HCT116 (cell line): ENCODE measurements around the gene SQSTM1.

Experiments used
- CTCF ChIP-seq, 3 experiments: fragments of 200-600 bp in 1 of 3; sonication (generic) in 1 of 3; IDR thresholded peaks in 2 of 3; conservative IDR thresholded peaks in 1 of 3; 2 replicates each; pipeline ENCODE4 v1.5.1; 2012 to 2017; ENCODE audit warnings: low read depth in 2 of 3, low read length in 2 of 3, antibody characterized with exemption in 1 of 3, borderline replicate concordance in 1 of 3, control low read depth in 1 of 3, mild to moderate bottlenecking in 1 of 3, mixed read lengths in 1 of 3, mixed run types in 1 of 3, moderate library complexity in 1 of 3; ENCODE audit not compliant: insufficient read depth in 1 of 3
- EZH2 ChIP-seq: fragments of 200-600 bp; sonication (generic); IDR thresholded peaks from 2 replicates; pipeline ENCODE4 v1.6.1; 2017; ENCODE audit warnings: antibody characterized with exemption, mixed run types
- EZH2phosphoT487 ChIP-seq: fragments of 200-600 bp; IDR thresholded peaks from 2 replicates; pipeline ENCODE4 v1.6.1; 2018; ENCODE audit warnings: antibody characterized with exemption, borderline replicate concordance
- FOSL1 ChIP-seq: IDR thresholded peaks from 2 replicates; pipeline ENCODE4 v1.6.1; 2012; ENCODE audit warnings: low read depth
- POLR2A ChIP-seq: IDR thresholded peaks from 2 replicates; pipeline ENCODE4 v1.7.0; 2011; ENCODE audit warnings: borderline replicate concordance; ENCODE audit not compliant: insufficient read depth, insufficient read length; ENCODE audit errors: extremely low read depth
- POLR2AphosphoS5 ChIP-seq: IDR thresholded peaks from 2 replicates; pipeline ENCODE4 v1.6.1; 2011; ENCODE audit warnings: mild to moderate bottlenecking, low read depth, low read length, moderate library complexity
- REST ChIP-seq: IDR thresholded peaks from 2 replicates; pipeline ENCODE4 v1.6.1; 2012; ENCODE audit warnings: low read depth
- SIN3A ChIP-seq: IDR thresholded peaks from 2 replicates; pipeline ENCODE4 v1.6.1; 2012; ENCODE audit warnings: low read depth
- SP1 ChIP-seq: IDR thresholded peaks from 2 replicates; pipeline ENCODE4 v1.6.1; 2012; ENCODE audit warnings: low read depth
- TCF7L2 ChIP-seq: IDR thresholded peaks from 2 replicates; pipeline ENCODE4 v1.7.0; 2011; ENCODE audit warnings: borderline replicate concordance, inconsistent platforms; ENCODE audit not compliant: insufficient read depth, insufficient read length; ENCODE audit errors: extremely low read depth
- YY1 ChIP-seq: IDR thresholded peaks from 2 replicates; pipeline ENCODE4 v1.6.1; 2011; ENCODE audit warnings: low read length, low read depth, moderate library complexity, mild to moderate bottlenecking; ENCODE audit not compliant: insufficient replicate concordance; ENCODE audit errors: extremely low read depth
- ZNF274 ChIP-seq: fragments of 200-500 bp; sonication (Bioruptor generic); IDR thresholded peaks from 2 replicates; pipeline ENCODE4 v1.6.1; 2014; ENCODE audit warnings: mild to moderate bottlenecking, low read depth, low read length, inconsistent platforms
- TF ChIP-seq, protein P1 (sequence below): IDR thresholded peaks from 2 replicates; pipeline ENCODE4 v1.6.1; 2012

GRCh38 chr5:179887095-179887494 lies 66.4 kb downstream of the SQSTM1 start:
- TF ChIP-seq ZNF274 (no peak), TCF7L2 (no peak), SP1 (no peak), EZH2 (no peak), POLR2AphosphoS5 (no peak), CTCF (IDR thresholded peaks at IDR 0.05 in 2 of 3, conservative IDR thresholded peaks at IDR 0.05 in 1 of 3; ENCODE audit: borderline replicate concordance in 1 of 3, insufficient read depth in 1 of 3, low read depth in 2 of 3, low read length in 2 of 3) (no peak), POLR2A (no peak), SIN3A (no peak), EZH2phosphoT487 (no peak), FOSL1 (no peak), YY1 (no peak), REST (no peak)
- TF ChIP-seq, protein P1, sequence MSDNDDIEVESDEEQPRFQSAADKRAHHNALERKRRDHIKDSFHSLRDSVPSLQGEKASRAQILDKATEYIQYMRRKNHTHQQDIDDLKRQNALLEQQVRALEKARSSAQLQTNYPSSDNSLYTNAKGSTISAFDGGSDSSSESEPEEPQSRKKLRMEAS = no peak
